ENCODE data around the gene KCNH8. TPM values are rescaled to one million over a fixed set of nuclear protein-coding genes. Genes with fewer than 3 reads are reported as not detected.

KCNH8 gene
- total and polyA plus RNA-seq, 10 of the 15 experiments (the other 5 are each of a cell fraction or from before 2014, with no cell fraction given) = under 0.01 to 0.18 (median 0.07) TPM; not detected in 2

DNA sequence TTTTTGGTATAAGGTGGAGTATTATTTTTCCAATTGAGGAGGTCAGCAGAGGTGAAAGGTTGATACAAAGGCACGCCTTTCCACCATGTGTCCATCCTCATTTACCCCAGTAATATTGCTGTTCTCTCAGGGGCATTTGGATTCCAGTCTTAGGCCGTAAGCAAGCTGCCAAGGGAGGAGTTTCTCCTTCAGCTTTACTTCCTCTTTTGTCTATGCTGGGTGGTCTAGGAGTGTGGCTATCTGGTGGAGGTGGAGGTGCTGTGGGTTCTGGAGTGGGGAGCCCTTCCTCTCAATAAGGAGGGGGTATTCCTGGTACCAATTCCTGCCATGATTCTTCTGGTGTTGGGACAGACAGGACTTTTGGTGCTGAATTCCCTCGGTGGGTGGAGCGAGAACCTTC lies 340.6 kb downstream of the KCNH8 start (continued):
- TF ChIP-seq, protein P1, sequence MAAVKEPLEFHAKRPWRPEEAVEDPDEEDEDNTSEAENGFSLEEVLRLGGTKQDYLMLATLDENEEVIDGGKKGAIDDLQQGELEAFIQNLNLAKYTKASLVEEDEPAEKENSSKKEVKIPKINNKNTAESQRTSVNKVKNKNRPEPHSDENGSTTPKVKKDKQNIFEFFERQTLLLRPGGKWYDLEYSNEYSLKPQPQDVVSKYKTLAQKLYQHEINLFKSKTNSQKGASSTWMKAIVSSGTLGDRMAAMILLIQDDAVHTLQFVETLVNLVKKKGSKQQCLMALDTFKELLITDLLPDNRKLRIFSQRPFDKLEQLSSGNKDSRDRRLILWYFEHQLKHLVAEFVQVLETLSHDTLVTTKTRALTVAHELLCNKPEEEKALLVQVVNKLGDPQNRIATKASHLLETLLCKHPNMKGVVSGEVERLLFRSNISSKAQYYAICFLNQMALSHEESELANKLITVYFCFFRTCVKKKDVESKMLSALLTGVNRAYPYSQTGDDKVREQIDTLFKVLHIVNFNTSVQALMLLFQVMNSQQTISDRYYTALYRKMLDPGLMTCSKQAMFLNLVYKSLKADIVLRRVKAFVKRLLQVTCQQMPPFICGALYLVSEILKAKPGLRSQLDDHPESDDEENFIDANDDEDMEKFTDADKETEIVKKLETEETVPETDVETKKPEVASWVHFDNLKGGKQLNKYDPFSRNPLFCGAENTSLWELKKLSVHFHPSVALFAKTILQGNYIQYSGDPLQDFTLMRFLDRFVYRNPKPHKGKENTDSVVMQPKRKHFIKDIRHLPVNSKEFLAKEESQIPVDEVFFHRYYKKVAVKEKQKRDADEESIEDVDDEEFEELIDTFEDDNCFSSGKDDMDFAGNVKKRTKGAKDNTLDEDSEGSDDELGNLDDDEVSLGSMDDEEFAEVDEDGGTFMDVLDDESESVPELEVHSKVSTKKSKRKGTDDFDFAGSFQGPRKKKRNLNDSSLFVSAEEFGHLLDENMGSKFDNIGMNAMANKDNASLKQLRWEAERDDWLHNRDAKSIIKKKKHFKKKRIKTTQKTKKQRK (IDR thresholded peaks at IDR 0.05; ENCODE audit: low read depth, low read length) = no peak

DNA sequence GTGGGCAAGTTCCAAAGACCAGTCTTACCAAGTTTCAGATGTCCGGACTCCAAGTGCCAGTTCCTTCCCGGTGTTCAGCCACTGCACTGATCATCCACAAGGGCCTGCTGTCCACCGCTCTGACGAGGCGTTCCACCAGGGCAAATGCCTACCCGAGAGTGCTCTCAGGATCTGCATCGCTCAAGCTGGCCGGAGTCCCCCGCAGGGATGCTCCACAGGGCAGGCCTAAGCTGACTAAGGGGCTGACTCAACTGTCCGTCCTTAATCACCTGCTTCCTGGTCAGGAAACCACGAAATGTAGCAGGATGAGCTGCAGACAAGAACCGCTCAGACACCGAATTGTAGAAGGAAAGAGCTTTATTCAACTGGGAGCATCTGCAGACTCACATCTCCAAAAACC lies 341.6 kb downstream of the KCNH8 start:
- Histone ChIP-seq H3K27ac (ENCODE audit: control insufficient read depth, insufficient read depth) (no peak overlapping the region), H3K4me2 (ENCODE audit: control insufficient read depth, insufficient read depth) (no peak overlapping the region), H3K9me3 (replicated peaks; ENCODE audit: control insufficient read depth, insufficient read depth, low read length) (no peaks in the 10 kb centered on the region; the same call in 2 of the 3 replicates), H2AFZ (ENCODE audit: control insufficient read depth, low read depth, low read length) (no peak overlapping the region), H3K4me3 (no peak overlapping the region), H4K20me1 (ENCODE audit: control insufficient read depth, insufficient read depth) (no peaks in the 10 kb centered on the region), H3K27me3 (replicated peaks in 1 of 2; ENCODE audit: control insufficient read depth in 2 of 2, insufficient read depth in 2 of 2, low read length in 1 of 2) (no peaks in the 10 kb centered on the region), H3K4me1 (ENCODE audit: control insufficient read depth, insufficient read depth, low read length) (no peaks in the 10 kb centered on the region), H3K9ac (ENCODE audit: control insufficient read depth, insufficient read depth, low read length) (no peak overlapping the region), H3K79me2 (ENCODE audit: control insufficient read depth, insufficient read depth, low read length) (no peaks in the 10 kb centered on the region), H3K36me3 (ENCODE audit: control insufficient read depth in 2 of 2, insufficient read depth in 2 of 2, low read length in 1 of 2) (no peaks in the 10 kb centered on the region)
- RAD21 ChIA-PET (ENCODE audit: unreplicated experiment) = no interaction called here
- intact Hi-C loops (cut with micrococcal nuclease; ENCODE audit: unreplicated experiment) = loop anchor here (10.0 kb wide), 1 partner anchor 375 kb away; no protein-coding TSS in a partner anchor
- no peak for DNase-seq (ENCODE audit: low read depth, low spot score)
- BruUV-seq (replicated peaks) = no TSS peak
- no peak for FAIRE-seq
- in situ Hi-C loops (cut with MboI) = no loop called here
- ATAC-seq = no peak
- SMC1A ChIA-PET (ENCODE audit: uncharacterized antibody, unreplicated experiment) = interaction anchor here (1.1 to 1.6 kb wide), 2 partner anchors 9 to 36 kb away, joined by 3 to 5 read pairs; no protein-coding TSS in a partner anchor
- 77% methylated on average over 13 of the region's 13 CpGs for WGBS (ENCODE audit: insufficient coverage, insufficient replicate concordance, low lambda C conversion rate, missing lambda C conversion rate)
- CTCF ChIA-PET = no interaction called here
- POLR2A ChIA-PET = no interaction called here
- TF ChIP-seq ZNF622 (IDR thresholded peaks at IDR 0.05) (no peak), SUZ12 (IDR thresholded peaks at IDR 0.05; ENCODE audit: unreplicated experiment) (no peak), POLR2AphosphoS5 (IDR thresholded peaks at IDR 0.05; ENCODE audit: low read length) (no peak), TBL1XR1 (IDR thresholded peaks at IDR 0.05; ENCODE audit: low read depth, low read length) (no peak), RBBP5 (conservative IDR thresholded peaks at IDR 0.05) (no peak), MEF2B (IDR thresholded peaks at IDR 0.05; ENCODE audit: partially characterized antibody, poor library complexity, severe bottlenecking) (no peak), ZNF24 (IDR thresholded peaks at IDR 0.05) (no peak), BRCA1 (IDR thresholded peaks at IDR 0.05; ENCODE audit: low read depth, low read length) (no peak), KAT2A (conservative IDR thresholded peaks at IDR 0.05; ENCODE audit: control insufficient read depth, low read depth, low read length) (no peak), ESRRA (IDR thresholded peaks at IDR 0.05; ENCODE audit: low read length) (no peak)
- TF ChIP-seq, protein P2, sequence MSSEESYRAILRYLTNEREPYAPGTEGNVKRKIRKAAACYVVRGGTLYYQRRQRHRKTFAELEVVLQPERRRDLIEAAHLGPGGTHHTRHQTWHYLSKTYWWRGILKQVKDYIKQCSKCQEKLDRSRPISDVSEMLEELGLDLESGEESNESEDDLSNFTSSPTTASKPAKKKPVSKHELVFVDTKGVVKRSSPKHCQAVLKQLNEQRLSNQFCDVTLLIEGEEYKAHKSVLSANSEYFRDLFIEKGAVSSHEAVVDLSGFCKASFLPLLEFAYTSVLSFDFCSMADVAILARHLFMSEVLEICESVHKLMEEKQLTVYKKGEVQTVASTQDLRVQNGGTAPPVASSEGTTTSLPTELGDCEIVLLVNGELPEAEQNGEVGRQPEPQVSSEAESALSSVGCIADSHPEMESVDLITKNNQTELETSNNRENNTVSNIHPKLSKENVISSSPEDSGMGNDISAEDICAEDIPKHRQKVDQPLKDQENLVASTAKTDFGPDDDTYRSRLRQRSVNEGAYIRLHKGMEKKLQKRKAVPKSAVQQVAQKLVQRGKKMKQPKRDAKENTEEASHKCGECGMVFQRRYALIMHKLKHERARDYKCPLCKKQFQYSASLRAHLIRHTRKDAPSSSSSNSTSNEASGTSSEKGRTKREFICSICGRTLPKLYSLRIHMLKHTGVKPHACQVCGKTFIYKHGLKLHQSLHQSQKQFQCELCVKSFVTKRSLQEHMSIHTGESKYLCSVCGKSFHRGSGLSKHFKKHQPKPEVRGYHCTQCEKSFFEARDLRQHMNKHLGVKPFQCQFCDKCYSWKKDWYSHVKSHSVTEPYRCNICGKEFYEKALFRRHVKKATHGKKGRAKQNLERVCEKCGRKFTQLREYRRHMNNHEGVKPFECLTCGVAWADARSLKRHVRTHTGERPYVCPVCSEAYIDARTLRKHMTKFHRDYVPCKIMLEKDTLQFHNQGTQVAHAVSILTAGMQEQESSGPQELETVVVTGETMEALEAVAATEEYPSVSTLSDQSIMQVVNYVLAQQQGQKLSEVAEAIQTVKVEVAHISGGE (CRISPR knock-in tag; IDR thresholded peaks at IDR 0.05) = no peak
- TF ChIP-seq, protein P3, sequence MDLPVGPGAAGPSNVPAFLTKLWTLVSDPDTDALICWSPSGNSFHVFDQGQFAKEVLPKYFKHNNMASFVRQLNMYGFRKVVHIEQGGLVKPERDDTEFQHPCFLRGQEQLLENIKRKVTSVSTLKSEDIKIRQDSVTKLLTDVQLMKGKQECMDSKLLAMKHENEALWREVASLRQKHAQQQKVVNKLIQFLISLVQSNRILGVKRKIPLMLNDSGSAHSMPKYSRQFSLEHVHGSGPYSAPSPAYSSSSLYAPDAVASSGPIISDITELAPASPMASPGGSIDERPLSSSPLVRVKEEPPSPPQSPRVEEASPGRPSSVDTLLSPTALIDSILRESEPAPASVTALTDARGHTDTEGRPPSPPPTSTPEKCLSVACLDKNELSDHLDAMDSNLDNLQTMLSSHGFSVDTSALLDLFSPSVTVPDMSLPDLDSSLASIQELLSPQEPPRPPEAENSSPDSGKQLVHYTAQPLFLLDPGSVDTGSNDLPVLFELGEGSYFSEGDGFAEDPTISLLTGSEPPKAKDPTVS (IDR thresholded peaks at IDR 0.05; ENCODE audit: low read depth, low read length) = no peak
